Measurements from ENCODE around the gene EHBP1. TPM values are rescaled to one million over a fixed set of nuclear protein-coding genes. Genes with fewer than 3 reads are reported as not detected.

The EHBP1 gene
- total and polyA plus RNA-seq, 2 experiments from 2014 or later, result 27.2 to 47.9 TPM

GRCh38 chr2:62826141-62826540 is 120.6 kb downstream of the EHBP1 start:
- Mint-ChIP-seq H3K27me3 (ENCODE audit: insufficient read depth, low read depth, poor library complexity) (no peaks in the 10 kb centered on the region), H3K4me3 (no peak overlapping the region), H3K4me1 (peaks cover 16% of the 10 kb centered on the region; the same call in 2 of the 3 replicates), H3K9me3 (peaks cover 4% of the 10 kb centered on the region; the same call in 1 of the 3 replicates), H3K36me3 (ENCODE audit: low read depth) (peaks cover 38% of the 10 kb centered on the region), H3K27ac (no peak overlapping the region)
- TF ChIP-seq CREB1 (CRISPR knock-in tag; IDR thresholded peaks at IDR 0.05; ENCODE audit: low read depth), result no peak
- TF ChIP-seq ZNF331 (CRISPR knock-in tag; IDR thresholded peaks at IDR 0.05; ENCODE audit: low read depth), result no peak
- no peak for TF ChIP-seq POLR2AphosphoS5 (IDR thresholded peaks at IDR 0.05; ENCODE audit: low read depth)
- TF ChIP-seq CTCF (conservative IDR thresholded peaks at IDR 0.05; ENCODE audit: low read depth in 2 of 2), result no peak
- TF ChIP-seq ETS1 (IDR thresholded peaks at IDR 0.05), result no peak
- TF ChIP-seq STAT1 (IDR thresholded peaks at IDR 0.05; ENCODE audit: unreplicated experiment), result no peak
- TF ChIP-seq ZNF462 (CRISPR knock-in tag; IDR thresholded peaks at IDR 0.05), result no peak
- no peak for TF ChIP-seq JUNB (IDR thresholded peaks at IDR 0.05; ENCODE audit: unreplicated experiment)
- no peak for TF ChIP-seq EZH2 (IDR thresholded peaks at IDR 0.05; ENCODE audit: low read depth, unreplicated experiment)
- TF ChIP-seq NANOG (IDR thresholded peaks at IDR 0.05; ENCODE audit: borderline replicate concordance), result no peak
- no peak for TF ChIP-seq REST (IDR thresholded peaks at IDR 0.05; ENCODE audit: unreplicated experiment)
- no peak for TF ChIP-seq ZNF114 (CRISPR knock-in tag; IDR thresholded peaks at IDR 0.05)
- TF ChIP-seq EZH2phosphoT487 (IDR thresholded peaks at IDR 0.05; ENCODE audit: unreplicated experiment), result no peak
- no peaks in the 10 kb centered on the region for H3K36me3 ChIP-seq (ENCODE audit: insufficient read depth)
- ATAC-seq (no peak), DNase-seq (ENCODE audit: low spot score) (peak; percentile 21)
- no peaks in the 10 kb centered on the region for H3K79me2 ChIP-seq (replicated peaks; ENCODE audit: insufficient read depth)
- H3K27ac ChIP-seq (ENCODE audit: low read depth), result no peak overlapping the region
- peaks cover 12% of the 10 kb centered on the region; the same call in 1 of the 2 replicates for H3K4me1 ChIP-seq (ENCODE audit: insufficient read depth)
- H2AFZ ChIP-seq, result no peak overlapping the region
- no peak overlapping the region for H3K4me2 ChIP-seq
- no peaks in the 10 kb centered on the region for H3K27me3 ChIP-seq (ENCODE audit: insufficient read depth)
- H4K20me1 ChIP-seq (replicated peaks; ENCODE audit: insufficient read depth), result no peaks in the 10 kb centered on the region
- no peaks in the 10 kb centered on the region for H3K9me2 ChIP-seq (ENCODE audit: insufficient read depth)
- no peak overlapping the region for H3K4me3 ChIP-seq
- H3F3A ChIP-seq (replicated peaks; ENCODE audit: low read depth), result no peaks in the 10 kb centered on the region

All from GM23338 (cell line).